Measurements from ENCODE around the gene EPHB6.

The EPHB6 gene

DNA sequence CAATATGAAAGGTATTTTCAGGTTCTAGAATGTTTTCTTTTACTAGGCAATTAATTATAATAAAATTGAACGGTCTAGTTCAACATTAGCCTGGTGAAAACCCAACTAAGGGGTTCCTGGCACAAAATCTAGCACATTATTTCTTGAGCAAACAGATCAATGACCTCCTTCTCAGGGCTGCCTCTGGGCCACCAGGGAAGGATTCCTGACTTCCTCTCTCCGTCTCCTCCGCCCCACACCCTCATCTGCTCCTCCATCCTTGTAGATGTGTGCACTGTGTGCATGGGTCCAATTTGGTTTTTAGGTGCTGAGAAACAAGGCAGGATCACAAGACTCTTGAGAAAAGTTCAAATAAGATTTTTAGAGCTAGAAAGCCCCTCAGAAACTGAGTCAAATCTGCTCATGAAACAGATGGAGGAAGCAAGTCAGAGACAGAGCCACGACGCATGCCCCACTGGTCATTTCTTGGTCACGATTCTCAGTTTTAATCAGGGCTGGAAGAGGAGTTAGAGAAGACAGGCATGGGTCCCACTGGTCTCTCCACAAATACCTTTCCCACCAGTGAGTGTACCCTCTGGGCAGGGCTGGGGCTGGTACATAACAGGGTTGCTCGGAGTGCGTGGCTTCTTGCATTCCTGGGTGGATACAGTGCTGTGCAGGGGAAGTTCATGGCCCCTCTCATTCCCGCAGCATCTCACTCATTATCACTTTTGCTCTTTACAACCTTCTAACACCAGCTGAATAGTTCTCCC, 26.9 kb downstream of the EPHB6 start:
- DNase-seq, result no peak

DNA sequence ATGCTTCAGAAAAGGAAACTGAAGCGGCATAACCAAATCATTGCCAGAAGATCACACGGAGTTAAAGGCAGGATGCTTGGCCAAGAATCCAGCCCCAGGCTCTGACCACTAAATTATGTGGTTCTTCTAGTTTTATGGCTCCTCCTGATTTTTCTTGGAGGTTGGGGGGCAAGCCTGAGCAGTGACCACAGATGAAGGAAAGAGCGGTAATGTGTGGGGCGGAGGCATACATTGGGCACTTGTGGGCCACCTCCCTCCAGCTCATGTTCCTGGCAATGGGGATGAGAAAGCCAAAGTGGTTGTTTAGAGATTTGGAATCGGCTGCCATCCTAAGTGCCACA, 27.4 kb downstream of the EPHB6 start:
- no peak for DNase-seq

DNA sequence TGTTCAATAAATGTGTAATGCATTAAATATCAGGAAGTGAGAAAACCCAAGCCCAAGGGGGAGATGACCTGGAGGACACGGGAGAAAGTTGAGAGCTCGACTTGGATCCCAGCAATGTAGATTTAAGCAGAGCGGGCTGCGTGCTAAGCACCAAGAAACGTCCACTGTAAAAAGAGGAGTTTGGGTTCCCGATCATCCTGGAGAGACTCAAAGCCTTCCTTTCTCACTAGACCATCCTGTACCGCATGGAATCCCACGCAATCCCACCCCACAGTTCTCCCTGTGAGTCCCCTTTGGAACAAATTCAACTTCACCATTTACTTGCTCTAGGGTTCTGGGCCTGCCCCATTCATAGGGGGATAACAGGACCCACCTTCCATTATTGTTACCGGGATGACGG, 28.3 kb downstream of the EPHB6 start:
- no peak for DNase-seq

DNA sequence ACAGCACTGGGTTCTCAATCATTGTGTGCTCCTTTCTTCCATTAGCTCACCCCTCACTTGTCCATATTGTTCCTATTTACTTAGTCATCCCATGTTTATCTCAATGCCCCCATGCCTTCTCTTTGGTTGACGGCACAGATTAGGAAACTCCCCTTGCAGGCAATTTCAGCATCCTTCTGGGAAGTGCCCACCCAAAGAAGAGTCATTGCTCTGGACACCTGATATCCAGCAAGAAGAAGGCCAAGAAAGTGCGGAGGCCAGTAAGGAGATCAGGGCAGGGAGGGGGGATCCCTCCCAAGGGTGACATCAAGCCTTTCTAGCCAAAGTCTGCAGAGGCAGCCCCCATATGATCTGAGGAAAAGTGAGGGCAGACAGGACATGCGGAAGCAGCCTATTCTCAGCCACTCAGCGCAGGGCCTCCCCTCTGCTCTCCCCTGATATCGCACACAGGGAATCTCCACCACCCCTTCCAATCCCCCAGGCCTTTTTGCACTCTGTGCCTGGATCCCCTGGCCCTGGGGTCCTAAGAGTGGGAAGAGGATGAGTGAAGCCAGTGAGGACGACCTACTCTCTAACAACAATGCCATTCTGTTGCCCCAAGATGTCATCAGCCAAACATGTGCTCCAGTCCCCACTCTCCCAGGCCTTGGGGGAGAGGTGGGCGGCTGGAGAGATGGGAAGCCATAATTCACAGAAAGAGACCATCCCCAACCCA, 28.9 kb downstream of the EPHB6 start:
- DNase-seq, result no peak

DNA sequence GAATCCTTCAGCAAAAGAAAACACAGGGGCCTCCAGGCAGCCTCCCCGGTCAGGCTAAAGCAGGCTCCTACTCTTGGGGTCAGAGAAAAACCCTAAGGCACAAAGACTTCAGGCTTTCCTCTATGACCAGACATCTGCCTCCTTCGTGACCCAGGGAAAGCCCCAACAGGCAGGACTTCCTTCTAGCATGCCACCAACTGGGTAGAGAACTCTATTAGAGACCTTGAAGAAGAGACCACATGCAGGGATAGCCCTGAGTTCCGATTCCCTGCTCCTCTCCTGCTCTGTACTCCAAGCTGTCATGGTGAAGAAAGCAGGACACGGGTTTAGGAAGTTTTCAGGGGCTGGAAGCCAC, 29.4 kb downstream of the EPHB6 start:
- no peak for DNase-seq

DNA sequence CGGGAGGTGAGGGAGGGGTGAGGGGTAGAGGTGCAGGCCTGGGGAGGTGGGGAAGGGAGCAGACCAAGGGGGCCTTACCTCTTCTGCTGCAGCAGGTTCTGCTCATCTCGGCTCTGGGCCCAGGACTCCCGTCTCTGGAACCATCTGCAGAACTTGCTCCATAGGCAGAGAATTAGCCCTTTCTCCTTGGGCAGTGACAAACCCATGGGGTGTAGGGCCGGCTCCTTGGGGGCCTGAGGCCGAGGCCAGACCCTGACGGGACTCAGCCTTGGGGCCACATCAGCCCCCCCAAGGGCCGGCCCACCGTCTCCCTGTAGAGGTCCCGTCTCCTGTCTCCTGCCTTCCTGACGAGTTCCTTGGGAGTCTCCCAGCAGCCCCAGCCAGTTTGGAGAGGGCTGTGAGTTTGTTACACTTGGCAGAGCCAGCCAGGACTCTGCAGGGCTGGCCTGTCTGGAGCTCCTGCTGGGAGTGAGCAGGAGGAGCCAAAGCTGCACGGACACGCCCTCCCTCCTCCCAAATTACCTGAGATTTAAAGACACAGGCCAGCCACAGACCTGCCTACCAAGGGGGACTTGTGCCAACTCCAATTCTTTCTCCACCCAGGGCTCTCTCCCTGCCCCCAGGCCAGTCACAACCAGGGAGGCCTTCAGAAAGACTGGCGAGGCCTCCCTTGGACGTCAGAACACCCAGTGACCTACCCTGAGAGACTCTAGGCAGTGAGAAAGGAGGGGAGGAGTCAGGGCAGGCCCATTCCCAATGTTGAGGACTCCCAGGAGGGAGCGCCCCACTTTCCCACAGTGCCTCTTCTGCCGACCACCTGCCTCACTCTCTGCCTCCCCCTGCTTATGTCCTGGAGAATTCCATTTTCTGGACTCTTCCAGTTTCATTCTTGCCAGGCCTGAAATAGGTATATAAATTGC, 30.7 kb downstream of the EPHB6 start, which contains the start of gene TRPV6:
TRPV6 (minus strand) TSS at position 435 of the 920 bp plus-strand sequence.
- no peak for DNase-seq

DNA sequence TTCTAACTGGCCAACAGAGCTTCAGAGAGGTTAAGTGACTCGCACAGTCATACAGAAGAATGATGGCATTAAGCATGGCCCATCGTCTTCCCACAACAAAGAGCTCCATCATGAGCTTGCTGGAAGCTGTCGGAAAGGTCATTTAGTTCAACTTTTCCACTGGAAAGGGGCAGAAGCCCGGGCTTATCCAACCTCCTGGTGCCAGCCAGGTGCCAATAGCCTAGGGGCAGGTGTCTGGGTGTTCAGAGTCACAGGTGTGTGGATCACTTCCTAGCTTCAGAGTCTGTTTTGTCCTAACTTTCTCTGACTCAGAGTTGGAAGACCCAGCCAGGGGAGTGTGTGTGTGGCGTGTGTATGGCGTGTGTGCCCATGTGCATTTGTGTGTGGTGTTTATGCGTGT, 32.0 kb downstream of the EPHB6 start:
- no peak for DNase-seq

DNA sequence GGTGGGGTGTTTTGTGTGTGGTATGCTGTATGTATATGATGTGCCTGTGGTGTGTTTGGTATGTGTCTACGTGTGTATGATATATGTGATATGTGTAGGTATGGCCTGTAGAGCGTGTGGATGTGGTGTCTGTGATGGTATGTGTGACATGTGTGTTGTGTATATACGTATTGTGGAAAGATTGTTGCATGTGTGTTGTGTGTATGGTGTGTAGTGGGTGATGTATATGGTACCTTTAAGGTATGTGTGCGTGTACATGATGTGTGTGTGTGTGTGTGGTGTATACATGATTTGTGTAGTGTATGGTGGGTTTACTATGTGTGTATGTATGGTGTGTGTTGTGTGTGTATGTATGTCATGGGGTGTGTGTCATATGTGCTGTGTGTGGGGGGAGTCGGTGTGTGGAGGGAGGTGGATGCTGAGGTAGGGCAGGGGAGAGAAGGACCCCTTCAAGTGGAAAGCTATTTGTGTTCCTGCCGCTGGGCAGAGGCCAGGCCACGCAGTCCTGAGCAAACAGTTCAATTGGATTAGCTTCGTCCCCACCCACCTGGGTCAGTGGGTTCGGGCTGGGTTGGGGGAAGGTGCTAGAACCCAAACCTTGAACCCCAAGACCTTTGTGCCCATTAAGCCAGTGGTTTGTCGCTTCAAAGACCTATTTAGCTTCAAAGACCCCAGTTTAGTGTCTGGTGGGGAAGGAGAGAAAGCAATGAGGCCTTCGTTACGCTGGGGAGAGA, 32.6 kb downstream of the EPHB6 start:
- no peak for DNase-seq

DNA sequence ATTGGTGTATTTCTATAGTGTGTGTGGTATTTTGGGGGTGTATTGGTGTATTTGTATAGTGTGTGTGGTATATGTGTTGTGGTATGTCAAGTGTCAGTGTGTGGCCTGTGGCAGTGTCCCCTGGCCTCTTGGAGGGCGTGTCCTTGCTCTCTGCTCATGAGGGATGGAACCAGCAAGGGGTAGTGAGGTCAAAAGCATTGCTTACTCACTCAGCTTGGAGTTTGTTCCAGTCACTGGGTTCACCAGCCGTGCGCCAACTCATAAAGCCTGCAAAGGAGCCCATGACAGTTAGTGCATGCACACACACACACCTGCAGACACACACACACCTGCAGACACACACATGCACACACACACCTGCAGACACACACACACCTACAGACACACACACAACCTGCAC, 34.9 kb downstream of the EPHB6 start:
- DNase-seq, result no peak

DNA sequence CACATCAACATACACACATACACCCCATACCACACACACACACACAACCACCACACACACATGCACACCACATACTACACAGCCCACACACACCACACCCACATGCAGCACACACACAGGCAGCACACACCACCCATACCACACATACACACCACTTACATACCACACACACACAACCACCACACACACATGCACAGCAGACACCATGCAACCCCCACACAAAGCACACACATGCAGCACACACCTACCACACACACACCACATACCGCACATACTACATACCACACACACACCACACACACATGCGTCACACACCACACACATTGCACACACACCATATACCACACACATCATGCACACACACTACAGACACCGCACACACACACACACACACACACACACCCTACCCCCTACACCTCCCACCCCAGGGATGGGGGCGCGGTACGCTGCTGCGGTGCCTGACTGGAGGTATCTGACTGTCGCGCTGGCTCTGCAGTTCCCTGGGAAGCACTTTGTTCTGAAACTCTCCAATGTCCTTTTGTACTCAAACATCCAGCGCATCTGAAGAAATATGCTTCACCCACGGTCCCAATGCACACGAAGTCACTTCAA, 36.1 kb downstream of the EPHB6 start:
- no peak for DNase-seq

DNA sequence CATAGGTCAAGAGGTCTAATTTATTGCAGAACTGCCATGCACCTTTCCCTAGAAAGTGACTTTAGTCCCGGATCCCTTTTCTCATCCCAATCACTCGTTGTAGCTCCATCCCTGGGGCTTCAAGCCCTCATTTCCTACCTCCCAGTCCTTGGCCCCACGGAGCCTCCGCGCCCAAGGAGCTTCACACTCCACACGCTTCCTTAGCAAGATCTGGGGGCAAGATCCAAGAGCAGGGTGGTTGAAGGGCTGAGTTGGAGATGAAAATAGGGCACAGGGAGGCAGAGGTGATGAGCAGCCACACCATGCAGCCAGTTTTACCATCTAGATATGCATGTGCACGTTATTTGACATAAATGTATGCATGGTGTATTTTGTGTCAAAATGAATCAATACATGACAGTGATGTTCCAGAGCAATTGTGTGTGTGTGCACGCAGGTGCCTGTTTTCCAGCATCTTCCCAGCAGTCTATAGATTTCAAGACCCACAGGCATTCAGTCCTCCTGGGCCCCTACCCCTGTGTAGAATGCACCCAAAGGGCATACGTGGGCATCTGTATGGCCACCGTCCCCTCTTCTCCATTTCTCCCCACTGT, 36.7 kb downstream of the EPHB6 start:
- DNase-seq, result no peak

DNA sequence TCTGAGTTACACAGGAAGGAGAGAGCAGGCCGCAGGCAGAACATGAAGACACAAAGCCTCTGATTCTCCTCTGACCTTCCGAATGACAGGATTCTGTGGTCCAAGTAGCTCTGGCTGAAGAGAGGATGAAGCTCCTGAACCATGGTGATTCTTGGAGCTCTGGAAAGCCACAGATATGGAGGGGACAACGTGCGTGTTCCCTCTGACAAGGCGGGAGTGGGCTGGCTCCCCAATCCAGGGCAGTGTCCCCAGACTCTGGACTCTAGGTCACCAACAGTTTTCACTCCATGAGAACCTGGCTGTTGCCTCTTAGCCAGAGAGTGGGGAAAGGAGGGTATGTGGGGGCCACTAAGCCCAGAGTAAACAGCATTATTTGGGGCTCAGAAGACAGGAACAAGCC, 38.1 kb downstream of the EPHB6 start:
- DNase-seq, result no peak

DNA sequence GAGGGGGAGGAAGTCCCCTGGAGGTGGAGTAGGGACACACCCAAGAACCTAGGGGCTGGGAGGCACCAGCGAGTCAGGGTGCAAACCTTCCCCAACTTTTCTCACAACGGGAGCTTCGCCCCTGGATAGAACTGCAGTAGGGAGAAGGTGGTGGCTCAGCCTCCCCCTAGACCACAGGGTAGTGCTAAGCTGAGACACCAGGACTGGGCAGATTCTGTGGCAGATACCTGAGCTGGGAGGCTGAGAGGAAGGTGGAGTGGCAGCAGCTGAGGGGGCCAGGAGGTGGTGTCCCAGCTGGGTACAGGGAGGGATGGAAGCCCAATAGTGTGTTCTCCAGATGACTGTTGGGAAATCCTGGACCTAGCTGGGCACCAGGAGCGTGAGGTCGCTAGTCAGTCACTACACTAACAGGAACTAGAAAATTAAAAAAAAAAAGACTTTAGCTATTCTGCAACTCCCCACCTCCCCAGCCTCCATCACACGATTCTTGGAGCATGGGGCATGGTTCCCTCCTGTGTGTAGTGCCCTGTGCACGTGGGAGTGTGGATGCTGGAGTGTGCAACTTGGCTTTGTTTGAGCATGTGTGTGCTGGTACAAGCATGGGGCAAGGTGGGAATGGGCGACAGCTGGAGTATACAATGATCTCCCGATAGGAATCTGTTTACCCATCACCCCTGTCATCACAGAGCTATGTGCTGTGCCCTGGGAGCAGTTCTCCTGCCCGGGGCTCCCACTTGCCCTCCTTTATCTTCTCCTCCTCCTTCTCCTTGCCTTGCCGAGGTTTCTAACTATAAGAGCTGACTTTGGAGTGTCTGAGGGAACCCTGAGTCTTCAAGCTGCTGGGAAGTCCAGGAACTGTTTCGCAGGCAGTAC, 39.5 kb downstream of the EPHB6 start:
- DNase-seq, result no peak

DNA sequence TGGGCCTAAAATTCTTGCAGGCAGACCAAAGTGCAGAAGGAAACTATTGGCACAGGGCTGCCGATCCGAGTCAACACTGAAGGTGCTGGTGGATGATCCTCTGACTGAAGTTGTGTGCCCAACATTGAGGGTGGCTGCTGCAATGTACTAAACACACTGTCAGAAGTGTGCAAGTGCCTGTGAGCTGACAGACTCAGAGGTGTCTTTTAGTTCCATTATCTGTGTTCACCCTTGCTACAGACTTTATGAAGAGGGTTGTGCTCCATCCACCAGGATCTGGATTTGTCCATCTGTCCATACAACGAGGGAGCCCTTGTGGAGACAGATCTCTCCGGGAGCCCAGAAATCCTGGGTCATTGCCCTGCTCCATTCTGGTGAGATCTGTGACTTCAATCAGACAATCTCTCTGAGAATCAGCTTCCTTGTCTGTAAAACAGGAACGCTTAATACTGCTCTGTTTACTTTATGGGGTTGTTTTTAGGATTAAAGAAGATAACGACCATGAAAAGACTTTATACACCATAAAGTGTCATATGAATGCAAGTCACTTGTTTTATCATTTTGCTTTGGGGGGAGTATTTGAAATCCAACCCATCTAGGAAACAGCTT, 40.2 kb downstream of the EPHB6 start:
- no peak for DNase-seq

DNA sequence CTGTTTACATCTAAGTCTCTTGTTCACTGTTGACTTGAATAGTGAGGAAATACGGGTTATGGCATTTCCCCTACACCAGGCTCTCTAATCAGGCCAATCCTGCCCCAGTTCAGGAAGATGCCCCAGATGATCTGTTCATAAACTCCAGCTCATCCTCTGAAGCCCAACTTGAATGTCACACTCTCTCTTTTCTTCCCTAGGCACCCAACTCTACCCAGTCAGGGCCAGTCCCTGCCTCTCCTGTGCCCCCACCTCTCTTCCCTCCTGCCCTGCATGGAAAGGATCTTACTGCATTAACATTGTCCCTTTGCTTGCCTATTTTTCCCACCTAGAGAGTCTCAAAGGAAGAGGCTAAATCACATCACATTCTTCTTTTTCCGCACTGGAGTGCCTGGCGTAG, 41.3 kb downstream of the EPHB6 start:
- no peak for DNase-seq

DNA sequence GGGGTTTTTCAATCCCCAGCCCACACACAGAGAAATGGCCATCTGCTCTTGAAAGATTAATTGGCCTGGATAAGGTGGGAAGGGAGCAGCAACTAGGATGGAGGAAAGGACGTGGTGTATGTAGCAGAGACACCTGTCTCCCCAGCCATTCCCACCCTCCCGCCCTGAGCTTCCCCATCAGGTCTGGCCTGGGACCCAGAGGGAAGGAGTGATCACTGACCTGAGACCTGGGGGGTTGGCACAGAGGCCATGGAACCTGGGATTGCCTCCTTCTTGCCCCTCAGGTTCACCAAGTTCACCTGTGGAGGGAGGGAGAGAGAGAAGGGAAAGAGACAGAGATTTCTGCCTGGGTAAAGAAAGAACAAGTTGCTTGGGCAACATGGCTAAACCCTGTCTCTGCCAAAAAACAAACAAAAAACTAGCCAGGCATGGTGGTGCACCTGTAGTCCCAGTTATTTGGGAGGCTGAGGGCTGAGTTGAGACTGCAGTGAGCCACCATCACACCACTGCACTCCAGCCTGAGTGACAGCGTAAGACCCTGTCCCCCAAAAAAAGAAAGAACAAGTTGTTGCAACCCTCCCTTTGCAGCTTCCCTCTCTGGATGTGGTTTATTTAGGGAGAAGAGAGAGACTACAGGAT, 42.0 kb downstream of the EPHB6 start:
- no peak for DNase-seq

DNA sequence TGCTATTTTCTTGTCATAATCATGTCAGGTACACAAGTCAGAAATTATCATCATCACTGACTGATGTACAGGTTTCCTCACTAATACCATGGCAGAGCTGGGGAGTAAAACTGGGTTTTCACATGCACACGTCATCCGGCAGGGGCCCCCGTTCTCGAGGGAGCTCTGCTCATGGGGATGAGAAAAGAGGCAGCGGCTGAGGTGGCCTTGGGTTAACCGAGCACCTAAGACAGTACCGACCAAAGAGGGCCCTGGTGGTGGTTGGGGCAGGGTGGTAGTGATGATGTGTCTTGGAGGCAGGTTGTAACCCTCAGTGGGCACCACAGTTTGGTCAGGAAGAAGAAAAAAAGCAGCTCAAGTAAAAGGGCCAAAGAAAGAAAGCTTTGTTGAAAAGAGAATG, 42.8 kb downstream of the EPHB6 start:
- no peak for DNase-seq

DNA sequence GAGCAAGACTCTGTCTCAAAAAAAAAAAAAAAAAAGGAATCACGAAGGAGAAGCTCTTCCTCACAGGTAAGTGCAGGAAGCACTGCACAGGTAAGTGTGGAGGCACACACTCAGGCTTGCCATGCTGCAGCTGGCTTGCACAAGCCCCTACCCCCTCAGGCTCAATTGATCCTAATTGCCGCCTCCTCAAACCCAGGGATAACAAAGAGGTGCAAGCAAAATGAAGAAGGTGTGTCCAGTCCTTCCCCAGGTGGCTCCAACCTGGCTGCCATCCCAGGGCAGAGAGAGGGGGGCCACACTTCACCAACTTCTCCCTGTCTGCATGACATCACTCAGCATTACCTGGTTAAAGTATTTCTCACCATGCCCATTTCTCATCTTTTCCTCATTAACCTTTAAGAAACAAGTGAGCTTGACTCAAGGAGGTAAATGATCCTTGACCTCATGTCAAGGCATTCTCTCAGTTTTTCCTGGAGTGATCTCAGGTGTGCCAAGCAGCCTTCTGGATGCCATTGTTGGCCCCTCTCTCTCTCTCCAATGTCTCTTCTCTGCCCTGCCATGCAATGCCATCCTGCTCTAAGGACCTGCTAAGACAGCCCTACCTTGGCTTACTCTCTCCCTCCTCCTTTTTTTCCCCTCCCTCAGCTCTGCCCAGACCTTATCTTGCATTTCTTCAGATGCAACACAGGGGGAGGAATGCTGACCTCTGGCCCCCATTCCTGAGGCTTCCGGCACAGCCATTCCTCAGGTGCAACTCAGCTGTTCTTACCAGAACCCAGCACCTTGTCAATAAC, 43.7 kb downstream of the EPHB6 start:
- DNase-seq, result no peak

DNA sequence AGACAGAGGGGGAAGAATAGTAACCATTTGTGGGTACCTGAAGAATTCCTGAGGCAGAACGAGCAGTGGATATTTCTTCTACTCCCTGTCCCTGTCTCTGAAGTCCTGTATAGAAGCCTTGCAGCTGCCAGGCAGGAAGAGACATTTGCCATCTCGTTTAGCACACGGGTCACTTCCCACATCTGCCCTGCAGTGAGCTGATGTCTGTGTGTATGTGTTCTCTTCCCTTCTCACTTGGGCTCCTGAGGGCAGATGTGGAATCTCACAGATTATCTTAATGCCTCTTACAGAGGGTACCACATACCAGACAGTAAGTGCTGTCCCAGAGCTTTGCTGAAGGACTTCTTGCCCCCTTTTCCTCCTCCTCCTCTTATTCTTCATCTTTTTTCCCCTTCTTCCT, 44.8 kb downstream of the EPHB6 start:
- DNase-seq, result no peak
